ENCODE measurements around the gene PTF1A. TPM values are rescaled to one million over a fixed set of nuclear protein-coding genes. Genes with fewer than 3 reads are reported as not detected.

The PTF1A gene
- total and polyA plus RNA-seq, 10 of the 15 experiments (the other 5 are each of a cell fraction or from before 2014, with no cell fraction given): not detected

- in situ Hi-C loops (cut with MboI): no loop called here
- FAIRE-seq (no peak), DNase-seq (ENCODE audit: low read depth, low spot score) (no peak), ATAC-seq (no peak)
- intact Hi-C loops (cut with micrococcal nuclease; ENCODE audit: unreplicated experiment): no loop called here
- H3K79me2 ChIP-seq (ENCODE audit: control insufficient read depth, insufficient read depth, low read length): no peaks in the 10 kb centered on the region
- ChIA-PET POLR2A (no interaction called here), RAD21 (ENCODE audit: unreplicated experiment) (no interaction called here), CTCF (no interaction called here), SMC1A (ENCODE audit: uncharacterized antibody, unreplicated experiment) (no interaction called here)
- no TSS peak for BruUV-seq (replicated peaks)
- H3K4me3 ChIP-seq: no peak overlapping the region
- no peak overlapping the region for H2AFZ ChIP-seq (ENCODE audit: control insufficient read depth, low read depth, low read length)
- H3K36me3 ChIP-seq (ENCODE audit: control insufficient read depth in 2 of 2, insufficient read depth in 2 of 2, low read length in 1 of 2): no peaks in the 10 kb centered on the region
- H4K20me1 ChIP-seq (ENCODE audit: control insufficient read depth, insufficient read depth): no peaks in the 10 kb centered on the region
- H3K9me3 ChIP-seq (replicated peaks; ENCODE audit: control insufficient read depth, insufficient read depth, low read length): no peaks in the 10 kb centered on the region
- no peaks in the 10 kb centered on the region for H3K4me1 ChIP-seq (ENCODE audit: control insufficient read depth, insufficient read depth, low read length)
- H3K9ac ChIP-seq (ENCODE audit: control insufficient read depth, insufficient read depth, low read length): no peak overlapping the region
- H3K27me3 ChIP-seq (replicated peaks in 1 of 2; ENCODE audit: control insufficient read depth in 2 of 2, insufficient read depth in 2 of 2, low read length in 1 of 2): peaks cover 1 to 4% of the 10 kb centered on the region in 2 experiments; a peak in 3 of 4 replicates
- no peak overlapping the region for H3K4me2 ChIP-seq (ENCODE audit: control insufficient read depth, insufficient read depth)
- no peak overlapping the region for H3K27ac ChIP-seq (ENCODE audit: control insufficient read depth, insufficient read depth)
- 40% methylated on average over 29 of the region's 29 CpGs for WGBS (ENCODE audit: insufficient coverage, insufficient replicate concordance, low lambda C conversion rate, missing lambda C conversion rate)
- TF ChIP-seq ZBTB40 (IDR thresholded peaks at IDR 0.05; ENCODE audit: borderline replicate concordance) (no peak), RAD21 (IDR thresholded peaks at IDR 0.05; ENCODE audit: insufficient read depth, low read depth, low read length) (no peak), SMAD5 (IDR thresholded peaks at IDR 0.05; ENCODE audit: low read depth) (no peak), USF1 (IDR thresholded peaks at IDR 0.05; ENCODE audit: borderline replicate concordance, extremely low read length, insufficient read depth, low read depth, low read length) (no peak), ZZZ3 (IDR thresholded peaks at IDR 0.05; ENCODE audit: control insufficient read depth, insufficient read length, low read depth) (no peak), SPI1 (IDR thresholded peaks at IDR 0.05; ENCODE audit: borderline replicate concordance, insufficient read depth, low read depth, low read length) (no peak), SP1 (IDR thresholded peaks at IDR 0.05; ENCODE audit: low read depth, low read length) (no peak), ATF2 (IDR thresholded peaks at IDR 0.05; ENCODE audit: low read length) (no peak), MYB (IDR thresholded peaks at IDR 0.05; ENCODE audit: borderline replicate concordance, low read depth, low read length) (no peak), ZNF687 (IDR thresholded peaks at IDR 0.05) (no peak)
These were observed 11.5 kb downstream of the PTF1A start for GRCh38 chr10:23203369-23204325.

All from GM12878 (cell line).